Mucosa of descending colon (tissue), 3 donors: ENCODE results near the gene XRN1. TPM values are rescaled to one million over a fixed set of nuclear protein-coding genes. Genes with fewer than 3 reads are reported as not detected.

Experiments
- ATAC-seq: fragments of 200-7000 bp; cut with Tn5 transposase; one replicate; pipeline ENCODE4 v1.9.1; 2020; ENCODE audit warnings: mild to moderate bottlenecking, moderate library complexity
- DNase-seq, 3 donors: peaks; one replicate each; pipeline ENCODE4 v3.0.0-alpha.2; 2020
- H3K36me3 ChIP-seq: fragments of 200-600 bp; one replicate; pipeline ENCODE4 v1.8.0; 2021; ENCODE audit warnings: low read depth, mild to moderate bottlenecking
- H3K4me1 ChIP-seq: fragments of 200-600 bp; one replicate; pipeline ENCODE4 v1.8.0; 2021; ENCODE audit warnings: low read depth, mild to moderate bottlenecking
- H3K4me3 ChIP-seq: fragments of 200-600 bp; one replicate; pipeline ENCODE4 v1.8.0; 2021; ENCODE audit warnings: mild to moderate bottlenecking
- H3K9me3 ChIP-seq: fragments of 200-600 bp; one replicate; pipeline ENCODE4 v1.8.0; 2021; ENCODE audit warnings: mild to moderate bottlenecking
- CTCF ChIP-seq: fragments of 200-600 bp; IDR thresholded peaks from one replicate; pipeline ENCODE4 v1.8.0; 2022; ENCODE audit warnings: antibody characterized with exemption, mild to moderate bottlenecking
- intact Hi-C, 2 donors: fragments of 100-400 bp; cut with DNase I in 1 of 2; cut with micrococcal nuclease in 1 of 2; formaldehyde crosslinking; loops; one replicate each; pipeline versions ENCODE4 v1.11.0 to v1.11.1; 2022; cut with DNase I, micrococcal nuclease
- total RNA-seq, 3 donors: library from RNA; stranded (reverse); fragmentation: NEBNext Ultra II Directional in 2 of 3; extraction: Animal tissue kit (Norgen Biotek cat#: 25700) in 2 of 3; gene quantifications; one replicate each; pipeline versions ENCODE4 v1.2.1 to v1.2.4, GENCODE V29; 2021 to 2023
- donor health status: DM: no; HTN: no; CAD: no; lungs with moderate emphysema.
- donor health status: DM: no; HTN: no; CAD: no.
- donor health status: DM: no; HTN: yes; CAD: no.

The XRN1 gene
- total RNA-seq, 3 donors from 2014 or later, result 57.3 to 60.7 (median 59.4) TPM

GRCh38 chr3:142459929-142460328 is 12.1 kb upstream of the XRN1 start:
- Histone ChIP-seq H3K4me1 (no peaks in the 10 kb centered on the region), H3K36me3 (no peaks in the 10 kb centered on the region), H3K9me3 (no peaks in the 10 kb centered on the region), H3K4me3 (no peak overlapping the region)
- DNase-seq (no peak), ATAC-seq (no peak)
- no peak for TF ChIP-seq CTCF
- intact Hi-C loops, result no loop called here

GRCh38 chr3:142459096-142459495 is 11.3 kb upstream of the XRN1 start:
- Histone ChIP-seq H3K4me3 (no peak overlapping the region), H3K4me1 (no peaks in the 10 kb centered on the region), H3K36me3 (no peaks in the 10 kb centered on the region), H3K9me3 (no peaks in the 10 kb centered on the region)
- no peak for TF ChIP-seq CTCF
- intact Hi-C loops, result no loop called here
- DNase-seq (no peak), ATAC-seq (no peak)

GRCh38 chr3:142450881-142451280 is 3.0 kb upstream of the XRN1 start:
- Histone ChIP-seq H3K36me3 (no peaks in the 10 kb centered on the region), H3K4me1 (peaks cover under 1% of the 10 kb centered on the region), H3K9me3 (no peaks in the 10 kb centered on the region), H3K4me3 (no peak overlapping the region)
- ATAC-seq (no peak), DNase-seq (no peak)
- TF ChIP-seq CTCF, result no peak
- intact Hi-C loops, result no loop called here

- intact Hi-C loops, result no loop called here
- no peak for TF ChIP-seq CTCF
- Histone ChIP-seq H3K4me3 (no peak overlapping the region), H3K4me1 (peaks cover 8% of the 10 kb centered on the region), H3K36me3 (no peaks in the 10 kb centered on the region), H3K9me3 (no peaks in the 10 kb centered on the region)
- DNase-seq, result no peak
- ATAC-seq, result no peak
Observed at GRCh38 chr3:142450189-142450588, 2.4 kb upstream of the XRN1 start.

- peaks cover 13% of the 10 kb centered on the region for H3K4me1 ChIP-seq
- DNase-seq (peak; percentile 60 to 67 (median 61)), ATAC-seq (peak; percentile 48)
- H3K4me3 ChIP-seq, result peak overlapping the region; percentile 98
- TF ChIP-seq CTCF, result no peak
- H3K36me3 ChIP-seq, result no peaks in the 10 kb centered on the region
- no peaks in the 10 kb centered on the region for H3K9me3 ChIP-seq
- intact Hi-C loops, result no loop called here
Observed at GRCh38 chr3:142447301-142447851, 461 bp downstream of the XRN1 start.

- Histone ChIP-seq H3K36me3 (no peaks in the 10 kb centered on the region), H3K4me3 (no peak overlapping the region), H3K9me3 (no peaks in the 10 kb centered on the region), H3K4me1 (peaks cover 13% of the 10 kb centered on the region)
- no peak for TF ChIP-seq CTCF
- intact Hi-C loops, result no loop called here
- DNase-seq (peak in 1 of 3 donors; percentile 53), ATAC-seq (peak; percentile 71)
Observed at GRCh38 chr3:142445816-142446254, 2.0 kb downstream of the XRN1 start.
